Stimulated activated CD8-positive, alpha-beta memory T cell treated with anti-CD3 and anti-CD28 coated beads, Interleukin-12 subunit alpha, Interleukin-12 subunit beta, amount 100 ng/mL, for 1 hour (primary cell): Measurements from ENCODE around the gene ZNF121.
A peak's percentile ranks its signal among the peaks of the same experiment; 100 is the strongest.

ENCODE experiments used
- DNase-seq: peaks from one replicate; pipeline ENCODE4 v3.0.0-alpha.2; 2020; ENCODE audit warnings: low read depth

ZNF121 gene

GRCh38 chr19:9538183-9539058, 45.9 kb downstream of the ZNF121 start, which contains the start of gene ZNF426:
TSS of gene ZNF426 (minus strand) at chr19:9538645. CDS start at chr19:9536232, 2,413 bp downstream.
- DNase-seq, result peak; percentile 72

GRCh38 chr19:9535934-9536333, 48.4 kb downstream of the ZNF121 start:
- no peak for DNase-seq

GRCh38 chr19:9531933-9532332, 52.4 kb downstream of the ZNF121 start:
- no peak for DNase-seq

- no peak for DNase-seq
These were observed 55.5 kb downstream of the ZNF121 start for GRCh38 chr19:9528757-9529336.

GRCh38 chr19:9523885-9524474, 60.3 kb downstream of the ZNF121 start:
- DNase-seq, result no peak
